Breast epithelium (tissue), 3 donors: ENCODE data around the gene LINGO4.

Source experiments
- POLR2A ChIP-seq: fragments of 450-650 bp; IDR thresholded peaks from one replicate; pipeline ENCODE4 v1.6.1; 2016; ENCODE audit warnings: antibody characterized with exemption, mild to moderate bottlenecking, moderate library complexity
- POLR2AphosphoS5 ChIP-seq, 3 donors: sonication (generic); formaldehyde crosslinking; IDR thresholded peaks; one replicate each; pipeline ENCODE4 v1.6.1; 2017; ENCODE audit warnings: antibody characterized with exemption in 3 of 3
- TF ChIP-seq, protein P1 (sequence below), 3 donors: fragments of 450-650 bp; IDR thresholded peaks; one replicate each; pipeline ENCODE4 v1.5.1; 2016 to 2017; ENCODE audit warnings: antibody characterized with exemption in 3 of 3, mild to moderate bottlenecking in 3 of 3, moderate library complexity in 3 of 3

DNA sequence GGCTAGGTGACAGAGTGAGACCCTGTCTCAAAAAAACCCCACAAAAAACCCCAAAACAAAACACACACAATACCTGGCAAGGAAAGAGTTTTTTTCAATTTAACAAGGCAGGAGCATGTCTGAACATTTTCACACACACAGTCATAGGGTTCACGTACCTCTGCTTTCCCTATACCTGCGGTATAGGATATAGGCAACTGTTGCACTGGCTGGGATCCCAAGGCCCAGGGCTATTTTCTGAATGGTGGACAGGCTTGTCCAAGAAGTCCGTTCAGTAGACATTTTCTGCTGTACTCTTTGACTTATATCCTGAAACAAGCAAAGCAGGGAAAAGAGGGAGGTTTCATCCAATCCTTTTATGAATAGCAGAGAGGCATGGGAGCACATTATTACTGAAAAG is 22.5 kb downstream of the LINGO4 start:
- TF ChIP-seq, protein P1, sequence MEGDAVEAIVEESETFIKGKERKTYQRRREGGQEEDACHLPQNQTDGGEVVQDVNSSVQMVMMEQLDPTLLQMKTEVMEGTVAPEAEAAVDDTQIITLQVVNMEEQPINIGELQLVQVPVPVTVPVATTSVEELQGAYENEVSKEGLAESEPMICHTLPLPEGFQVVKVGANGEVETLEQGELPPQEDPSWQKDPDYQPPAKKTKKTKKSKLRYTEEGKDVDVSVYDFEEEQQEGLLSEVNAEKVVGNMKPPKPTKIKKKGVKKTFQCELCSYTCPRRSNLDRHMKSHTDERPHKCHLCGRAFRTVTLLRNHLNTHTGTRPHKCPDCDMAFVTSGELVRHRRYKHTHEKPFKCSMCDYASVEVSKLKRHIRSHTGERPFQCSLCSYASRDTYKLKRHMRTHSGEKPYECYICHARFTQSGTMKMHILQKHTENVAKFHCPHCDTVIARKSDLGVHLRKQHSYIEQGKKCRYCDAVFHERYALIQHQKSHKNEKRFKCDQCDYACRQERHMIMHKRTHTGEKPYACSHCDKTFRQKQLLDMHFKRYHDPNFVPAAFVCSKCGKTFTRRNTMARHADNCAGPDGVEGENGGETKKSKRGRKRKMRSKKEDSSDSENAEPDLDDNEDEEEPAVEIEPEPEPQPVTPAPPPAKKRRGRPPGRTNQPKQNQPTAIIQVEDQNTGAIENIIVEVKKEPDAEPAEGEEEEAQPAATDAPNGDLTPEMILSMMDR (IDR thresholded peaks at IDR 0.05), result no peak
- no peak for TF ChIP-seq POLR2A
- no peak for TF ChIP-seq POLR2AphosphoS5 (IDR thresholded peaks at IDR 0.05)
